Right cardiac atrium (tissue), 5 donors: ENCODE data around the gene ANO2. TPM values are rescaled to one million over a fixed set of nuclear protein-coding genes. Genes with fewer than 3 reads are reported as not detected.
A peak's percentile ranks its signal among the peaks of the same experiment; 100 is the strongest.
"Not testable (repeated sequence)": the region's sequence is repeated elsewhere in the genome, so short reads cannot be mapped to it uniquely, and the experiment has no call there.

Source experiments
- ATAC-seq, 2 donors: fragments of 200-7000 bp; cut with Tn5 transposase; one replicate each; pipeline versions ENCODE4 v1.8.0 to v1.9.1; 2020; ENCODE audit warnings: moderate library complexity in 2 of 2, mild to moderate bottlenecking in 1 of 2
- DNase-seq, 3 donors: peaks; one replicate each; pipeline ENCODE4 v3.0.0-alpha.2; 2020
- H3K27ac ChIP-seq: one replicate; pipeline ENCODE4 v1.5.1; 2013; ENCODE audit warnings: mild to moderate bottlenecking, low read length, control low read depth, moderate library complexity
- H3K27me3 ChIP-seq: one replicate; pipeline ENCODE4 v1.6.1; 2013; ENCODE audit not compliant: control insufficient read depth, insufficient read depth
- H3K4me1 ChIP-seq: one replicate; pipeline ENCODE4 v1.6.1; 2013; ENCODE audit warnings: low read length; ENCODE audit not compliant: control insufficient read depth, insufficient read depth
- H3K4me3 ChIP-seq: one replicate; pipeline ENCODE4 v1.5.1; 2013; ENCODE audit warnings: low read length, control low read depth
- H3K9me3 ChIP-seq: one replicate; pipeline ENCODE4 v1.6.1; 2013; ENCODE audit warnings: low read length; ENCODE audit not compliant: control insufficient read depth
- WGBS: extraction: QIAGEN DNeasy Blood & Tissue Kit; methylation state at CpG from one replicate; pipeline ENCODE4 v1.1.7; 2013; 5-methylcytosine and 5-hydroxymethylcytosine counted together
- intact Hi-C, 4 donors: fragments of 100-400 bp; cut with DNase I; formaldehyde crosslinking; loops; one replicate each; pipeline versions ENCODE4 v1.11.0 to v1.14.0; 2022 to 2023
- polyA plus RNA-seq: library from polyadenylated mRNA; stranded (reverse); fragments of 200-250 nt; gene quantifications from one replicate; pipeline ENCODE4 v1.2.3, GENCODE V29; 2013
- total RNA-seq, 4 donors: library from RNA; stranded (reverse); fragmentation: NEBNext Ultra II Directional; extraction: Animal tissue kit (Norgen Biotek cat#: 25700); gene quantifications; one replicate each; pipeline ENCODE4 v1.2.1, GENCODE V29; 2021
- donor health status: healthy with polysubstance abuse.
- donor health status: DM: no; HTN: yes; CAD: no.
- donor health status: DM: no; HTN: no; CAD: no.
- donor health status: DM: no; HTN: yes; CAD: no; lungs with severe emphysema.
- donor health status: DM: yes; HTN: yes; CAD: no.

Gene ANO2
- total and polyA plus RNA-seq, 5 donors, result 7.0 to 12.5 (median 10.9) TPM

- no peak for ATAC-seq
- WGBS, result 73% methylated on average over 1 of the region's 1 CpG
- Histone ChIP-seq H3K4me1 (peaks cover 4% of the 10 kb centered on the region), H3K27ac (no peak overlapping the region), H3K9me3 (no peaks in the 10 kb centered on the region), H3K4me3 (no peak overlapping the region), H3K27me3 (no peaks in the 10 kb centered on the region)
- intact Hi-C loops, result no loop called here
- DNase-seq, result no peak
Measured at GRCh38 chr12:5864972-5865371, 80.1 kb downstream of the ANO2 start.

GRCh38 chr12:5864301-5864700, 80.8 kb downstream of the ANO2 start:
- intact Hi-C loops, result no loop called here
- ATAC-seq (no peak), DNase-seq (no peak)
- H3K27ac ChIP-seq, result no peak overlapping the region
- H3K27me3 ChIP-seq, result no peaks in the 10 kb centered on the region
- WGBS, result 89% methylated on average over 3 of the region's 3 CpGs
- H3K9me3 ChIP-seq, result no peaks in the 10 kb centered on the region
- no peak overlapping the region for H3K4me3 ChIP-seq
- peaks cover 4% of the 10 kb centered on the region for H3K4me1 ChIP-seq

- ATAC-seq (peak in 1 of 2 donors; percentile 24), DNase-seq (no peak)
- intact Hi-C loops, result no loop called here
- Histone ChIP-seq H3K27ac (no peak overlapping the region), H3K4me3 (no peak overlapping the region), H3K27me3 (no peaks in the 10 kb centered on the region), H3K9me3 (no peaks in the 10 kb centered on the region), H3K4me1 (no peaks in the 10 kb centered on the region)
- 82% methylated on average over 10 of the region's 10 CpGs for WGBS
Measured at GRCh38 chr12:5861416-5861815, 83.6 kb downstream of the ANO2 start.

- no peak for DNase-seq
Measured at GRCh38 chr12:5856692-5857091, 88.4 kb downstream of the ANO2 start.

GRCh38 chr12:5846950-5847349, 98.1 kb downstream of the ANO2 start:
- intact Hi-C loops, result no loop called here
- H3K4me3 ChIP-seq, result no peak overlapping the region
- no peak for DNase-seq
- no peaks in the 10 kb centered on the region for H3K9me3 ChIP-seq
- H3K27ac ChIP-seq, result no peak overlapping the region
- H3K4me1 ChIP-seq, result no peaks in the 10 kb centered on the region
- 91% methylated on average over 1 of the region's 1 CpG for WGBS
- peaks cover 2% of the 10 kb centered on the region for H3K27me3 ChIP-seq
- ATAC-seq, result no peak

More at GRCh38 chr12:5856692-5857091, 88.4 kb downstream of the ANO2 start:
- intact Hi-C loops, result no loop called here
- Histone ChIP-seq H3K27me3 (no peaks in the 10 kb centered on the region), H3K9me3 (no peaks in the 10 kb centered on the region), H3K27ac (no peak overlapping the region), H3K4me3 (no peak overlapping the region), H3K4me1 (no peaks in the 10 kb centered on the region)
- WGBS, result 33% methylated on average over 4 of the region's 4 CpGs
- ATAC-seq, result no peak

GRCh38 chr12:5840944-5841343, 104.1 kb downstream of the ANO2 start:
- no peak overlapping the region for H3K4me3 ChIP-seq
- no peak overlapping the region for H3K27ac ChIP-seq
- DNase-seq (no peak), ATAC-seq (no peak)
- intact Hi-C loops, result no loop called here
- H3K27me3 ChIP-seq, result no peaks in the 10 kb centered on the region
- H3K9me3 ChIP-seq, result no peaks in the 10 kb centered on the region
- 91% methylated on average over 9 of the region's 9 CpGs for WGBS
- no peaks in the 10 kb centered on the region for H3K4me1 ChIP-seq

- WGBS, result 61% methylated on average over 6 of the region's 6 CpGs
- DNase-seq, result no peak
- intact Hi-C loops, result no loop called here
- H3K27ac ChIP-seq, result no peak overlapping the region
- H3K4me3 ChIP-seq, result no peak overlapping the region
- ATAC-seq, result no peak
- no peaks in the 10 kb centered on the region for H3K27me3 ChIP-seq
- H3K9me3 ChIP-seq, result no peaks in the 10 kb centered on the region
- H3K4me1 ChIP-seq, result no peaks in the 10 kb centered on the region
Measured at GRCh38 chr12:5830111-5830510, 114.9 kb downstream of the ANO2 start.

- intact Hi-C loops, result no loop called here
- ATAC-seq, result peak; percentile 11 to 20
Measured at GRCh38 chr12:5827591-5827990, 117.5 kb downstream of the ANO2 start.

GRCh38 chr12:5825761-5826160, 119.3 kb downstream of the ANO2 start:
- H3K9me3 ChIP-seq, intact Hi-C loops, H3K27me3 ChIP-seq, H3K4me3 ChIP-seq, H3K27ac ChIP-seq, DNase-seq, ATAC-seq, H3K4me1 ChIP-seq: not testable (repeated sequence)
- 69% methylated on average over 3 of the region's 3 CpGs for WGBS

More at GRCh38 chr12:5827591-5827990, 117.5 kb downstream of the ANO2 start:
- no peak overlapping the region for H3K4me3 ChIP-seq
- peak in 1 of 3 donors; percentile 54 for DNase-seq
- H3K4me1 ChIP-seq, result no peaks in the 10 kb centered on the region
- H3K27ac ChIP-seq, result no peak overlapping the region
- no peaks in the 10 kb centered on the region for H3K9me3 ChIP-seq
- H3K27me3 ChIP-seq, result no peaks in the 10 kb centered on the region
- WGBS, result 58% methylated on average over 22 of the region's 22 CpGs

GRCh38 chr12:5818877-5819276, 126.2 kb downstream of the ANO2 start:
- intact Hi-C loops, H3K4me3 ChIP-seq, H3K27ac ChIP-seq, H3K4me1 ChIP-seq, ATAC-seq, H3K27me3 ChIP-seq, H3K9me3 ChIP-seq, DNase-seq: not testable (repeated sequence)
- 96% methylated on average over 1 of the region's 1 CpG for WGBS

GRCh38 chr12:5817246-5817645, 127.8 kb downstream of the ANO2 start:
- 84% methylated on average over 4 of the region's 4 CpGs for WGBS
- no peaks in the 10 kb centered on the region for H3K27me3 ChIP-seq
- no peaks in the 10 kb centered on the region for H3K9me3 ChIP-seq
- no peak overlapping the region for H3K4me3 ChIP-seq
- intact Hi-C loops, result no loop called here
- H3K4me1 ChIP-seq, result no peaks in the 10 kb centered on the region
- DNase-seq (no peak), ATAC-seq (no peak)
- H3K27ac ChIP-seq, result no peak overlapping the region

- Histone ChIP-seq H3K9me3 (no peaks in the 10 kb centered on the region), H3K27me3 (no peaks in the 10 kb centered on the region), H3K27ac (no peak overlapping the region), H3K4me3 (no peak overlapping the region), H3K4me1 (no peaks in the 10 kb centered on the region)
- no peak for DNase-seq
- intact Hi-C loops, result no loop called here
- 75% methylated on average over 9 of the region's 9 CpGs for WGBS
- no peak for ATAC-seq
Measured at GRCh38 chr12:5809586-5809985, 135.5 kb downstream of the ANO2 start.
